Activated T-cell treated with anti-CD3 and anti-CD28 coated beads, Interleukin-2, amount 50 U/mL, for 4 hours (primary cell): ENCODE results near the gene TKT. TPM values are rescaled to one million over a fixed set of nuclear protein-coding genes. Genes with fewer than 3 reads are reported as not detected.
"Not testable (repeated sequence)": the region's sequence is repeated elsewhere in the genome, so short reads cannot be mapped to it uniquely, and the experiment has no call there.

ENCODE experiments used
- ATAC-seq, 2 donors: fragments of 200-7000 bp; cut with Tn5 transposase; one replicate each; pipeline ENCODE4 v1.10.0; 2021
- DNase-seq: peaks from one replicate; pipeline ENCODE4 v3.0.0-alpha.2; 2020
- H3K27me3 Mint-ChIP-seq: one replicate; pipeline ENCODE4 v1.8.0; 2021; ENCODE audit warnings: low read depth, mixed read lengths
- H3K36me3 Mint-ChIP-seq: one replicate; pipeline ENCODE4 v1.8.0; 2022; ENCODE audit warnings: mixed read lengths; ENCODE audit not compliant: insufficient read depth
- H3K4me1 Mint-ChIP-seq: one replicate; pipeline ENCODE4 v1.8.0; 2021; ENCODE audit warnings: low read depth, mixed read lengths
- H3K4me3 Mint-ChIP-seq: one replicate; pipeline ENCODE4 v1.8.0; 2021; ENCODE audit warnings: mild to moderate bottlenecking, moderate library complexity, mixed read lengths
- H3K9me3 Mint-ChIP-seq: one replicate; pipeline ENCODE4 v1.8.0; 2021; ENCODE audit warnings: mixed read lengths
- total RNA-seq, 3 donors: library from RNA; stranded (reverse); gene quantifications; one replicate each; pipeline ENCODE4 v1.2.1, GENCODE V29; 2021

TKT gene, protein sequence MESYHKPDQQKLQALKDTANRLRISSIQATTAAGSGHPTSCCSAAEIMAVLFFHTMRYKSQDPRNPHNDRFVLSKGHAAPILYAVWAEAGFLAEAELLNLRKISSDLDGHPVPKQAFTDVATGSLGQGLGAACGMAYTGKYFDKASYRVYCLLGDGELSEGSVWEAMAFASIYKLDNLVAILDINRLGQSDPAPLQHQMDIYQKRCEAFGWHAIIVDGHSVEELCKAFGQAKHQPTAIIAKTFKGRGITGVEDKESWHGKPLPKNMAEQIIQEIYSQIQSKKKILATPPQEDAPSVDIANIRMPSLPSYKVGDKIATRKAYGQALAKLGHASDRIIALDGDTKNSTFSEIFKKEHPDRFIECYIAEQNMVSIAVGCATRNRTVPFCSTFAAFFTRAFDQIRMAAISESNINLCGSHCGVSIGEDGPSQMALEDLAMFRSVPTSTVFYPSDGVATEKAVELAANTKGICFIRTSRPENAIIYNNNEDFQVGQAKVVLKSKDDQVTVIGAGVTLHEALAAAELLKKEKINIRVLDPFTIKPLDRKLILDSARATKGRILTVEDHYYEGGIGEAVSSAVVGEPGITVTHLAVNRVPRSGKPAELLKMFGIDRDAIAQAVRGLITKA
- 100 to 1,000 TPM; 287 to 334 (median 331) TPM for total RNA-seq

DNA sequence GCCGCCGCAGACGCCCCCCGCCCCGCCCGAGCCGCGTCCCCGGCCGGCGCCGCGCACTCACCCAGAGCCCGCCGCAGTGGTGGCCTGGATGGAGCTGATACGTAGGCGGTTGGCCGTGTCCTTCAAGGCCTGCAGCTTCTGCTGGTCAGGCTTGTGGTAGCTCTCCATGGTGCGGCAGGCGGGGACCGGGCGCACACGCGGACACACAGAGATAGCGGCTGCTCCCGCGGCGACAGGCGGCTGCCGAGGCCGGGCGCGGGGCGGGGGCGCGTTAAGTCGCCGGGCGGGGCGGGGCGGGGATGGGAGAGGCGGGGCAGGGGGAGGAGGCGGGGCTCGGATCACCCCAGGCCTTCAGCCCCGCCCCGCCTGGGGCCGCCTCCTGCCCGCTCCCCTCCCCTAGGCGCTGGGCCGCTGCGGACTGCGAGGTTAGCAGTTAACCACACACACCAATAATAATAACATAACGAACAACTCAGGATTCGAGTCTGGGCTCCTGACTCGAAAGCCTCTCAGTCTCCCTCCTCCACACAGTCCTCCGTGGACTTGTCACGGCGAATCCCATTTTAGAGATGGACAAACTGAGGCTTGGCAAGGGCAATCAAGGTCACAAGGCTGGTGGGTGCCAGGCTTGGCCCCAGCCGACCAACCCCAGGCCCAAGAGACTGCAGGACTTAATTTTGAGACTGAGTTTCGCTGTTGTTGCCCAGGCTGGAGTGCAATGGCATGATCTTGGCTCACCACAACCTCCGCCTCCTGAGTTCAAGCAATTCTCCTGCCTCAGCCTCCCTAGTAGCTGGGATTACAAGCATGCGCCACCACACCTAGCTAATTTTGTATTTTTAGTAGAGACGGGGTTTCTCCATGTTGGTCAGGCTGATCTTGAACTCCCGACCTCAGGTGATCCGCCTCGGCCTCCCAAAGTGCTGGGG, at the start of gene TKT:
TSS of gene TKT (minus strand) at position 248 of the 929 bp plus-strand sequence. CDS start at position 168, 80 bp downstream.
- Mint-ChIP-seq H3K36me3 (peaks cover 2% of the 10 kb centered on the region), H3K27me3 (no peaks in the 10 kb centered on the region), H3K4me1 (peaks cover 37% of the 10 kb centered on the region), H3K4me3 (peak within 1 kb of the TSS; percentile 93), H3K9me3 (no peaks in the 10 kb centered on the region)
- DNase-seq, result peak; percentile 74
- ATAC-seq, result peak; percentile 83 to 85

DNA sequence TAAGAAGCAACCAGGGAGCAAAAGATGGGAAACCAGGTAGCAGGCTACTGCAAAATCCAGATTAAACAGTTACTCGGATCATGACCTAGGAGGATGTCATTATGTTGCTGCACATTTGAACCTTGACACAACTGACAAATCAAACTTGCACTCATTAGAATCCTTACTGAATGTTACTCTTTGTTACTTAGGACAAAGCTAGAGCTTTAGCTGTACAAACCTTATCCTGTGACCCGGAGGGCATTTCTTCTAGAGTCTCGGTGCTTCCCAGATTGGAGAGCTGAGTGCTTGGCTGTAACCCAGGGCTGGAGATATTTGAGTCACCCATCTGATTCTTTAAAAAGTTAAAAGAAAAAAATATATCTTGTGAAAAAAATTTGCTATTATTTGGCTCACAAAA, 48.1 kb upstream of the TKT start:
- Mint-ChIP-seq H3K36me3 (peaks cover 30% of the 10 kb centered on the region), H3K4me1 (no peaks in the 10 kb centered on the region), H3K9me3 (no peaks in the 10 kb centered on the region), H3K27me3 (no peaks in the 10 kb centered on the region), H3K4me3 (no peak overlapping the region)
- DNase-seq (no peak), ATAC-seq (no peak)

DNA sequence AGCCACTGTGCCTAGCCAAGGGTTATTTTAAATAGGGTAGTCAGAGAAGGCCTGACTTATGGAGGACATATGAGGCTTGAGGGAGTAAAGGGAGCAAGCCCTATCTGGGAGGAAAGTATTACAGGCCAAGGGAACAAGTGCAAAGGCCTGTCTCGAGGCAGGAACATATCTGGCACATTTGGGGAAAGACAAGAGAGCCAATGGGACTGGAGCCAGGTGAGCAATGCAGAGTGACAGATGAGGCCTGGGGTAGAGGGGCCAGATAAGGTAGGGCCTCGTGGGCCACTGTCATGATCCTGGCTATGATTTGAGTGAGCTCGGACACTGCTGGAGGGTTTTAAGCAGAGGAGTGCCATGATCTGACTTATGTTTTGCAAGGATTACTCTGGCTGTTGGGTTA, 47.7 kb upstream of the TKT start:
- Mint-ChIP-seq H3K4me3 (no peak overlapping the region), H3K4me1 (no peaks in the 10 kb centered on the region), H3K27me3 (no peaks in the 10 kb centered on the region), H3K36me3 (peaks cover 28% of the 10 kb centered on the region), H3K9me3 (no peaks in the 10 kb centered on the region)
- ATAC-seq (no peak), DNase-seq (no peak)

DNA sequence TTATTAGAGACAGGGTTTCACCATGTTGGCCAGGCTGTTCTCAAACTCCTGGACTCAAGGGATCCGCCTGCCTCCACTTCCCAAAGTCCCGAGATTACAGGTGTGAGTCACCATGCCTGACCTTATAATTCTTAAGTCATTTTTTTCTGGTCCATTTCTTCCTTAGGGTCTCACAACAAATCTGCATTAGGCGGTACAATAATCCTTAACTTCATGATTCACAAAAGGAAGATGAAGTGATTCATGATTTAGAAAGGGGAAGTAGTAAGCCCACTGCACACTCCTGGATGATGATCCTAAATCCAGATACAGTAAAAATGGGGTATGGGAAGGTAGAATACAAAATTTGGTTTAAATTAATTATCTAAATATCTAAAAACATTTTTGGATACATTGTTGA, 45.0 kb upstream of the TKT start:
- no peaks in the 10 kb centered on the region for H3K4me1 Mint-ChIP-seq
- H3K36me3 Mint-ChIP-seq, result peaks cover 32% of the 10 kb centered on the region
- no peak for ATAC-seq
- no peaks in the 10 kb centered on the region for H3K9me3 Mint-ChIP-seq
- no peaks in the 10 kb centered on the region for H3K27me3 Mint-ChIP-seq
- H3K4me3 Mint-ChIP-seq, result no peak overlapping the region
- DNase-seq, result no peak

DNA sequence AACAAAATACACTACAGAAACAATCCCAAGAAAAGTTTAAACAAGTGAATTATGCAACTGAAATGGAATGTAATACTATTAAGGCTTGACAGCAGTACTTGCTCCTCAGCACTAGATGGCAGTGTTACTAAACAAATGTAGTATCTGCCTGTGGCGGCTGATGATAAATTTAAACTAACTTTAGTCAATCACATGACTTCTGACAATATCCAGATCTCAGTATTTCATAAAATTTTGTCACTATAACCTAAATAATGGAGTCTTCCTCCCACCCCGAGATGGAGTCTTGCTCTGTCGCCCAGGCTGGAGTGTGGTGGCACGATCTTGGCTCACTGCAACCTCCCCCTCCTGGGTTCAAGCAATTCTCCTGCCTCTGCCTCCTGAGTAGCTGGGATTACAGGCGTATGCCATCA, 43.8 kb upstream of the TKT start:
- H3K9me3 Mint-ChIP-seq, DNase-seq, H3K4me3 Mint-ChIP-seq, H3K4me1 Mint-ChIP-seq, H3K27me3 Mint-ChIP-seq: not testable (repeated sequence)
- peaks cover 35% of the 10 kb centered on the region for H3K36me3 Mint-ChIP-seq
- ATAC-seq, result peak; percentile 55 to 73

DNA sequence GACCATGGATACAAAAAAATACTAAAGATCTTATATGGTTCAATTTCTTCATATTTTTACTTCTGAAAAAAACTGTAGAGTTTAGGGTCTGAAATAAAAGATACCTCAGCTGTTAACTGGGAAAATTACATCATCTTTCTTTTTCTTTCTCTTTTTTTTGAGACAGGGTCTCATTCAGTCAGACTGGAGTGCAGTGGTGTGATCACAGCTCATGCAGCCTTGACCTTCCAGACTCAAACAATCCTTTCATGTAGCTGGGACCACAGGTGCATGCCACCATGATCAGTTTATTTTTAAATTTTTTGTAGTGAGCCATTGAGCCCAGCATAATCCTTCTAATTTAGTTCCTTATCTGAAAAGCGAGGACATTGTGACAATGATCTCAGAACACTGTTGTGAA, 39.6 kb upstream of the TKT start:
- H3K27me3 Mint-ChIP-seq, result no peaks in the 10 kb centered on the region
- peaks cover 21% of the 10 kb centered on the region for H3K36me3 Mint-ChIP-seq
- DNase-seq, result no peak
- ATAC-seq, result no peak
- no peaks in the 10 kb centered on the region for H3K4me1 Mint-ChIP-seq
- H3K9me3 Mint-ChIP-seq, result no peaks in the 10 kb centered on the region
- H3K4me3 Mint-ChIP-seq, result no peak overlapping the region

DNA sequence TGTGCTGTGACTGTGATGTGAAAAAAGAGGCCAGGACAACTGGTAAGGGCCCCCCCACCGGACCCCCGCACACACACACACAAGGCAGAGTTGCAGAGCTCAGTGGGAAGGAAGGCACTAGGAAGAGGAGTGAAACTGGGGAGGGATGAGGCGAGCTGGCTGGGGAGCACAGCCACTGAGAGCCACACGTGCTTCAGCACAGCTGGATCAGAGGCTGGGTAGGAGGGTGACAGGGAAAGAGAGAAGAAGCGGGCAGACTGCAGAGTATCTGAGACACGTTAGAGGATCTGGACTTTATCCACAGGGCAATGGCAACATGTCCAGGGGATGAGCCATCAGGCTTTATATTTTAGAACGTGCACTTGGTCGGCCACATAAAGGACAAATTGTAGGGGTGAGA, 38.0 kb upstream of the TKT start:
- DNase-seq (no peak), ATAC-seq (no peak)
- no peaks in the 10 kb centered on the region for H3K4me1 Mint-ChIP-seq
- no peak overlapping the region for H3K4me3 Mint-ChIP-seq
- no peaks in the 10 kb centered on the region for H3K9me3 Mint-ChIP-seq
- no peaks in the 10 kb centered on the region for H3K27me3 Mint-ChIP-seq
- peaks cover 23% of the 10 kb centered on the region for H3K36me3 Mint-ChIP-seq

DNA sequence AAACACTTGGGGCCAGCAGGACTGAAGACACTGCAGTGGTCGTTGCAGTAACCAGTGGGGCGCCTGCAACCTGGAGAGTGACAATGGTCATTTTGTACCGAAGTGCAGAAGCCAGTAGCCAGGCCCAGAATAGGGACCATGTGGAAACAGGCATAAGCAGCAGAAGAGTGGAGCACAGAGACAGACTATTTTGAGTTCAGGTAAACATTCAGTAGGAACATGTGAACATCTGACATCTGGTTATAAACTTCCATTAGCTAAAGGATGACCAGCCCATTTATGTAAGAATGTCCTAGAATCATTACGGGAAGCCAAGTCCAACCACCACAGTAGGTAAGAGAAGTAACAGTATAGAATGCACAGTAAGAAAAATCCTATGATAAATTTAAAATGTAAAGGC, 32.4 kb upstream of the TKT start:
- ATAC-seq (no peak), DNase-seq (no peak)
- Mint-ChIP-seq H3K4me3 (no peak overlapping the region), H3K36me3 (peaks cover 36% of the 10 kb centered on the region), H3K27me3 (no peaks in the 10 kb centered on the region), H3K9me3 (no peaks in the 10 kb centered on the region), H3K4me1 (peaks cover 3% of the 10 kb centered on the region)

DNA sequence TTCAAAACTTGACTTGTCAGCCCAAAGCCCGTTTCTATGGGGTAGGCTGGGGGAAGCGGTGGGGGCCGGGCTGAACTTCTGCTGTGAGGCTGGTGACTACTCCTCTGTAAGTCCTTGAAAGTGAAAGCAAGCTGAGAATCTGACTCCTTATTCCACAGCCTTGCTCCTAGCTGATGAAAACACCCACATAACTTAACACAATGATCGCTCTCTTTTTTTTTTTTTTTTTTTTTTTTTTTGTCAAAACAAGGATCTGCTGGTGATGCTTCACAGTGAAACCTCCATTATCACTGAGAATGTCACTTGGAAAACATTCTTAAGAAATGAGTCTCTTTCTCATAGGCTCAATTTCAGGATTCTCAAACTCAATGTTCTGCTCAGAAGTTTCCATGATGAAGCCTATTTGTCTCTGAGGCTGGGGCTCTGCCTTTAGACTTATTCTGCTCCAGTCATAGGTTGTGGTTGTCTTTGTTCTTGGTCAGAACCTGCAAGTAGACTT, 31.4 kb upstream of the TKT start:
- H3K36me3 Mint-ChIP-seq, result peaks cover 30% of the 10 kb centered on the region
- H3K4me1 Mint-ChIP-seq, result peaks cover 3% of the 10 kb centered on the region
- H3K4me3 Mint-ChIP-seq, result no peak overlapping the region
- DNase-seq (no peak), ATAC-seq (peak; percentile 65 to 86)
- H3K9me3 Mint-ChIP-seq, result no peaks in the 10 kb centered on the region
- no peaks in the 10 kb centered on the region for H3K27me3 Mint-ChIP-seq

DNA sequence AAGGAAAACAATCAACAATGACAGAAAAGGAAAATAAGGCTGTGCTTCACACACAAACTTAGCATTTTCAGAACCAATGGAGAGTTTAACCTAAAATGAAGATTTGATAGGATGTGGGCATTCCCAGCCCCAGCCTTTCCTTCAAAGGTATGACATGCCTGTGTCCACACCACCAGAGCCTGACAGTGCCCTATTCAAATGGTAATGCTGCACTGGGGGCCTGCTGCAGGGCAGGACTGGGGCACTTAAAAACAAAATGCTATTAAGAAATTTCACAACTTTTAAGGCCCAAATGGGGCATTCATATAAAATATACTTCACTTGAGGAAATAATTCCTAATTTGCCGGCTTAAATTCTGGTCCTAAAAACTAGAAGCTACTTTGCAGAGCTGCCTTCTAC, 30.9 kb upstream of the TKT start:
- H3K4me3 Mint-ChIP-seq, result no peak overlapping the region
- DNase-seq (no peak), ATAC-seq (no peak)
- peaks cover 3% of the 10 kb centered on the region for H3K4me1 Mint-ChIP-seq
- no peaks in the 10 kb centered on the region for H3K9me3 Mint-ChIP-seq
- no peaks in the 10 kb centered on the region for H3K27me3 Mint-ChIP-seq
- peaks cover 30% of the 10 kb centered on the region for H3K36me3 Mint-ChIP-seq

DNA sequence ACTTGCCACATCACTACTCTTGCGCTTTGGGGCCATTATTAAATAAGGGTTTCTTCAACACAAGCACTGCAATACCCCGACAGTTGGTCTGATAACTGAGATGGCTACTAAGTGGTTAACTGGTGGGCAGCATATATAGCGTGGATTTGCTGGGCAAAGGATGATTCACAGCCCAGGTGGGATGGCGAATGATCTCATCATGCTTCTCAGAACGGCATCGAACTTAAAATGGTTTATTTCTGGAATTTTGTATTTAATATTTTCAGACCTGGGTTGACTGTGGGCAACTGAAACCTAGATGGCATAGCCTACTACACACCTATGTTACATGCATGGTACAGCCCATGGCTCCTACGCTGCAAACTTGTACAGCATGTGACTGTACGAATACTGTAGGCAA, 26.8 kb upstream of the TKT start:
- ATAC-seq, result no peak
- H3K9me3 Mint-ChIP-seq, result no peaks in the 10 kb centered on the region
- H3K36me3 Mint-ChIP-seq, result peaks cover 20% of the 10 kb centered on the region
- H3K4me3 Mint-ChIP-seq, result no peak overlapping the region
- peaks cover 3% of the 10 kb centered on the region for H3K4me1 Mint-ChIP-seq
- DNase-seq, result no peak
- no peaks in the 10 kb centered on the region for H3K27me3 Mint-ChIP-seq

DNA sequence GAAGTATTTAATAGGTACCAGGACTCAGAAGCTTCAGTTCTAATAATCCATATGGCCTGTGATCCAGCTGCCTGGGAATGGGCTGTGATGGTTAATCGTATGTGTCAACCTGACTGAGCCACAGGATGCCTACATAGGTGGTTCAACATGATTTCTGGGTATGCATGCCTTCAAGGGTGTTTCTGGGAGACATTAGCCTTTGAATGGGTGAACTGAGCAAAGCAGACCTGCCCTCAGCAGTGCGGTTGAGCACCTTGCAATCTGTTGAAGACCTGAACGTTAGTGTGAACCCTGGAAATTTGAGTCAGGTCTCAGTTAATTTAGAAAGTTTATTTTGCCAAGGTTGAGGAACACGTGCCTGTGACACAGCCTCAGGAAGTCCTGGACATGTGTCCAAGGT, 22.8 kb upstream of the TKT start:
- Mint-ChIP-seq H3K4me3 (no peak overlapping the region), H3K27me3 (no peaks in the 10 kb centered on the region), H3K4me1 (peaks cover 4% of the 10 kb centered on the region), H3K9me3 (no peaks in the 10 kb centered on the region), H3K36me3 (peaks cover 4% of the 10 kb centered on the region)
- no peak for DNase-seq
- no peak for ATAC-seq

DNA sequence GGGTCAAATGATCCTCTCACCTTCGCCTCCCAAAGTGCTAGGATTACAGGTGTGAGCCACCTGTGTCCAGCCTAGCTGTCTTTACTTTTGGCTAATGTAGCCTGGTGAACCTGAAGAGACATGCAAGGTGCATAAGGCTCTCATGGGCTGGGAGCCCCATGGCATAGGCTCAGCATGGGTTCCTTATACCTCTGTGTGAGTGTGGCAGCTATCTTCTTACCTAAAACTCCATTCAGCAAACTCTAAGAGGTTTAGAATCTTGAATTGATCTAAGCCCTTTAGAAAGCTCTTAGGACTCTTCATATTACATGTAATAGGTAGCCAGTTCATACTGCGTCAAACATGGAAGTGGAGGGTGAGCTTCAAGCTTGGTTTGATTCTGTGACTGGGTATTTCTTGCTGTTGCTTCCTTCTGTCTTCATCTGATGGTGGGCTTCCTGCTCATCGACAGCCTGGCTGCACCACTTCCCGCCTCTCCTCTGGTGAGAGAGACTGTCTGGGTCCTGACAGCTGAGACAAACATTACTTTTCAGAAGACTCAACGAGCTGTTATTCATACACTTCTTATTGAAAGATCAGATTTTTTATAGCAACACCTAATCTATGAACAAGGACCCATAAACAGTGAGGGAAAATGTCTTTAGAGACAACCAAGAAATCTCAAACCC, 19.2 kb upstream of the TKT start:
- peak in 1 of 2 donors; percentile 38 for ATAC-seq
- no peak for DNase-seq
- Mint-ChIP-seq H3K4me1 (peaks cover 4% of the 10 kb centered on the region), H3K9me3 (no peaks in the 10 kb centered on the region), H3K27me3 (no peaks in the 10 kb centered on the region), H3K4me3 (no peak overlapping the region), H3K36me3 (no peaks in the 10 kb centered on the region)

DNA sequence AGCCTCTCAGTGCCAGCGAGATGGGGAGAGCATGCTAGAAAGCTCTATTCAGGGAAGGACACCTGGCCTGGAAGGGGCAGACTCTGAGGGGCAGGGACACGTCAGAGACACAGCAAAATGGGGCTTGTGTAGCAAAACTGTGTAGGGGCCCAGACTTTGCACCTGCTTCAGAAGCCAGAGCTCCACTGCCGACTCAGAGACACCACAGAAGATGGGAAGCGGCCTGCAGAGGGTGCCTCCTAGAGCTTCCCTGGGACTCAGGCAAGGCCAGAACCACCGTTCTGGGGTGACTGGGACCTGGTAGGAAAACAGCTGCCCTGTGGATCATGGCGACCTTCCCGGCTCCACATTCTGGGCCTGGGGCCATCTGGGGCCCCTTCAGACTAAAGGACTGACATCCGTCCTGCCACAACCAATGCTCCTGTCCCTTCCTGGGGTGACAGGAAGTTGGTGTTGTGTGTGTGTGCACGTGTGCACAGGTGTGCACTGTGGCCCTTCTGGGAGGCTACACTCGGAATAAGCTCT, 17.4 kb upstream of the TKT start:
- H3K4me1 Mint-ChIP-seq, result peaks cover 4% of the 10 kb centered on the region
- no peak overlapping the region for H3K4me3 Mint-ChIP-seq
- no peaks in the 10 kb centered on the region for H3K36me3 Mint-ChIP-seq
- no peaks in the 10 kb centered on the region for H3K9me3 Mint-ChIP-seq
- ATAC-seq (no peak), DNase-seq (no peak)
- no peaks in the 10 kb centered on the region for H3K27me3 Mint-ChIP-seq
